CD4-positive, alpha-beta T cell treated with Interleukin-2 at 100 ng/mL for 4 hours (primary cell): Measurements from ENCODE around the gene ABHD16B.
A peak's percentile ranks its signal among the peaks of the same experiment; 100 is the strongest.
"Not testable (repeated sequence)": the region's sequence is repeated elsewhere in the genome, so short reads cannot be mapped to it uniquely, and the experiment has no call there.

Experiments
- DNase-seq: peaks from one replicate; pipeline ENCODE4 v3.0.0-alpha.2; 2020; ENCODE audit warnings: low spot score

ABHD16B gene

GRCh38 chr20:63855363-63856097, 5.8 kb upstream of the ABHD16B start:
- DNase-seq: no peak

GRCh38 chr20:63856098-63856511, 5.2 kb upstream of the ABHD16B start:
- no peak for DNase-seq

- no peak for DNase-seq
Measured at GRCh38 chr20:63857764-63858392, 3.4 kb upstream of the ABHD16B start.

- DNase-seq: no peak
Measured at GRCh38 chr20:63858393-63859165, 2.7 kb upstream of the ABHD16B start.

- no peak for DNase-seq
Measured at GRCh38 chr20:63859166-63859699, 2.1 kb upstream of the ABHD16B start.

- DNase-seq: no peak
Measured at GRCh38 chr20:63860325-63861051, 810 bp upstream of the ABHD16B start.

- DNase-seq: no peak
Measured at GRCh38 chr20:63861981-63862901, 943 bp downstream of the ABHD16B start.

GRCh38 chr20:63863021-63863797, 1.9 kb downstream of the ABHD16B start:
- no peak for DNase-seq

GRCh38 chr20:63863798-63864544, 2.7 kb downstream of the ABHD16B start:
- DNase-seq: peak; percentile 83

GRCh38 chr20:63864545-63864977, 3.3 kb downstream of the ABHD16B start:
- no peak for DNase-seq

- DNase-seq: peak; percentile 99
Measured at GRCh38 chr20:63864978-63865640, 3.8 kb downstream of the ABHD16B start, which contains the start of gene TPD52L2. Gene TPD52L2, plus strand, starts transcription at chr20:63865270. Its CDS starts 96 bp downstream, at chr20:63865366.

GRCh38 chr20:63867042-63867441, 5.7 kb downstream of the ABHD16B start:
- not testable (repeated sequence) for DNase-seq

- no peak for DNase-seq
Measured at GRCh38 chr20:63868264-63868663, 7.0 kb downstream of the ABHD16B start.

- peak; percentile 44 for DNase-seq
Measured at GRCh38 chr20:63873477-63873971, 12.2 kb downstream of the ABHD16B start.

GRCh38 chr20:63874241-63874640, 12.9 kb downstream of the ABHD16B start:
- not testable (repeated sequence) for DNase-seq

- DNase-seq: no peak
Measured at GRCh38 chr20:63876489-63877036, 15.3 kb downstream of the ABHD16B start.

GRCh38 chr20:63877755-63878470, 16.6 kb downstream of the ABHD16B start:
- DNase-seq: no peak
